HepG2 (cell line): Measurements from ENCODE around the gene TMC4. TPM values are rescaled to one million over a fixed set of nuclear protein-coding genes. Genes with fewer than 3 reads are reported as not detected.

Source experiments
- ARNT ChIP-seq: fragments of 450-650 bp; IDR thresholded peaks from 2 replicates; pipeline ENCODE4 v1.6.1; 2017
- GPN1 ChIP-seq: sonication (generic); formaldehyde crosslinking; IDR thresholded peaks from 2 replicates; pipeline ENCODE4 v1.5.1; 2020; ENCODE audit warnings: missing genetic modification reagents, borderline replicate concordance
- JARID2 ChIP-seq: sonication (generic); formaldehyde crosslinking; IDR thresholded peaks from 2 replicates; pipeline ENCODE4 v1.8.1; 2023; ENCODE audit warnings: missing genetic modification reagents, inconsistent platforms; ENCODE audit not compliant: insufficient replicate concordance
- KDM4B ChIP-seq: sonication (generic); formaldehyde crosslinking; IDR thresholded peaks from 2 replicates; pipeline ENCODE4 v1.4.0; 2020; ENCODE audit warnings: missing genetic modification reagents
- KLF6 ChIP-seq: IDR thresholded peaks from 2 replicates; pipeline ENCODE4 v1.8.0; 2016; ENCODE audit warnings: missing biosample characterization, missing genetic modification reagents
- MLX ChIP-seq: IDR thresholded peaks from 2 replicates; pipeline ENCODE4 v1.6.1; 2016
- NFIC ChIP-seq: IDR thresholded peaks from 2 replicates; pipeline ENCODE4 v1.6.1; 2012; ENCODE audit warnings: mild to moderate bottlenecking, low read length, inconsistent platforms
- NKX3-1 ChIP-seq: sonication (generic); formaldehyde crosslinking; IDR thresholded peaks from 2 replicates; pipeline ENCODE4 v1.5.0; 2020; ENCODE audit warnings: missing genetic modification reagents
- PRDM4 ChIP-seq: sonication (generic); formaldehyde crosslinking; IDR thresholded peaks from 2 replicates; pipeline ENCODE4 v1.9.0; 2021; ENCODE audit warnings: missing genetic modification reagents, borderline replicate concordance
- THAP7 ChIP-seq: sonication (generic); formaldehyde crosslinking; IDR thresholded peaks from 2 replicates; pipeline ENCODE4 v1.8.1; 2023; ENCODE audit warnings: mild to moderate bottlenecking, missing genetic modification reagents
- ZBTB10 ChIP-seq: sonication (generic); formaldehyde crosslinking; IDR thresholded peaks from 2 replicates; pipeline ENCODE4 v1.4.0; 2020; ENCODE audit warnings: missing genetic modification reagents, borderline replicate concordance
- ZFP41 ChIP-seq: sonication (generic); formaldehyde crosslinking; IDR thresholded peaks from 2 replicates; pipeline ENCODE4 v1.4.0; 2020; ENCODE audit warnings: mild to moderate bottlenecking, missing genetic modification reagents, borderline replicate concordance
- ZNF292 ChIP-seq: sonication (generic); formaldehyde crosslinking; IDR thresholded peaks from 2 replicates; pipeline ENCODE4 v1.8.1; 2022; ENCODE audit warnings: mild to moderate bottlenecking, low read depth, missing genetic modification reagents, borderline replicate concordance
- ZNF512B ChIP-seq: sonication (generic); formaldehyde crosslinking; IDR thresholded peaks from 2 replicates; pipeline ENCODE4 v1.5.1; 2020; ENCODE audit warnings: missing genetic modification reagents, mild to moderate bottlenecking, borderline replicate concordance
- polyA plus RNA-seq, 8 experiments: library from polyadenylated mRNA; depleted of rRNA in 3 of 8; stranded (reverse) in 7 of 8; unstranded in 1 of 8; fragments of >200 nt; fragmentation: Illumina TruSeq in 4 of 8; extraction: Trizol in 4 of 8; gene quantifications; 2 replicates each; pipeline versions ENCODE4 v1.2.1 to v1.2.3, GENCODE V29; 2011 to 2016; ENCODE audit warnings: low read depth in 4 of 8, missing spikeins in 1 of 8, mixed read lengths in 1 of 8; ENCODE audit not compliant: insufficient read depth in 1 of 8
- total RNA-seq, 5 experiments: library from RNA; depleted of rRNA; stranded (reverse); fragments of >200 nt; fragmentation: Illumina TruSeq; extraction: Trizol; gene quantifications; 2 replicates each; pipeline ENCODE4 v1.2.3, GENCODE V29; 2016; ENCODE audit warnings: low read depth in 1 of 5

TMC4 gene
- total and polyA plus RNA-seq, 2 of the 13 experiments (the other 11 are each of a cell fraction or from before 2014, with no cell fraction given): 0.13 to 0.24 TPM

GRCh38 chr19:54115109-54116063 lies 57.6 kb downstream of the TMC4 start, which contains the start of the genes PRPF31 and TFPT (continued):
- TF ChIP-seq PRDM4 (CRISPR knock-in tag) (peak; percentile 49; the same call in 1 of the 2 replicates), ZNF512B (no peak), ZNF292 (no peak; the same call in 1 of the 2 replicates), MLX (CRISPR knock-in tag) (0 out of 2 replicates have a peak, but pooled peaks have one; percentile 8), KDM4B (CRISPR knock-in tag) (peak; percentile 67; the same call in 1 of the 2 replicates), NKX3-1 (CRISPR knock-in tag) (no peak), NFIC (0 out of 2 replicates have a peak, but pooled peaks have one; percentile 43), ZFP41 (CRISPR knock-in tag) (no peak), GPN1 (CRISPR knock-in tag) (no peak), JARID2 (CRISPR knock-in tag) (peak; percentile 83), KLF6 (no peak; the same call in 1 of the 2 replicates), ZBTB10 (CRISPR knock-in tag) (no peak), ARNT (no peak), THAP7 (CRISPR knock-in tag) (no peak)
